ENCODE data around the gene SAPCD2.
"Not testable (repeated sequence)": the region's sequence is repeated elsewhere in the genome, so short reads cannot be mapped to it uniquely, and the experiment has no call there.

Gene SAPCD2

DNA sequence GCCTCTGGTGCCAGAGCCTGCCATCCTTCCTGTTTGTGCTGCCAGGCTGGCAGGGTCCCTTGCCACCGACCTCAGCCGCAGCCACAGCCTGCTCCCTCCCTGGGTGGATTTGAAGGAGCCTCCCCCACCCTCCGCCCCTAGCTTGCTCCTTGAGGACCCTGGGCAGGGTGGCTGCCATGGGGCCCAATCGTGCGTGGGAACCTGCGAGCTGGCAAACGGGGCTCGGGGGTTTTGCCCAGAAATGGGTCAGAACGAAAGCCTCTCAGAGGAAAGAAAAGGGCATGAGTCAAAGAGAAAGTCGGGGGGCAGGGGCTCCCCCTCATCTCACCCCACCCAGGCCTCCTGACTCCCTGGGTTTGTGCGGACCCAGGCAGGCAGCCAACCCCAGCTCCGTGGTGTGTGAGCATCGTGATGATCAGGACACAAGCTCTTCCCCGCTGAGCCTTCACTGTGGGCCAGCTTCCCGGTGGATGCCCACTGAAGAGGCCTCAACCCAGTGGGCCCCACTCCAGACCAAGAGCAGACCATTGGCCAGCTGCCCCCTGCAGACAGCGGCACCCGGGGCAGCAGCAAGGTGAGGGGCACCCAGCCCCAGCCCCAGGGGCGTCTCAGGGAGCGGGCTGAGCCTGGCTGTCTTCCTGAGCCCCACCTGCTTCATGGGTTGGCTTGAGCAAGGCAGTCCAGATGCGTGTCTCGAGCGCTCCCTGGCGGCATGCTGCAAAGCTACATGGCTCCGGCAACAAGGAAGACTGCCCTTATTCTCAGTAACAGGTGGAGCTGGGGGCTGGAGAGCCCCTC lies 35.4 kb downstream of the SAPCD2 start:
- Histone ChIP-seq H3K27ac (no peak overlapping the region), H3K36me3 (peaks cover 18% of the 10 kb centered on the region), H3K9me3 (ENCODE audit: severe bottlenecking) (no peaks in the 10 kb centered on the region), H3K27me3 (ENCODE audit: insufficient read depth, low read depth, severe bottlenecking) (no peaks in the 10 kb centered on the region), H3K4me3 (ENCODE audit: low read depth, low read length) (peak overlapping the region; percentile 9; the same call in 1 of the 2 replicates)
- peak; percentile 90 for DNase-seq
- TF ChIP-seq, protein P1, sequence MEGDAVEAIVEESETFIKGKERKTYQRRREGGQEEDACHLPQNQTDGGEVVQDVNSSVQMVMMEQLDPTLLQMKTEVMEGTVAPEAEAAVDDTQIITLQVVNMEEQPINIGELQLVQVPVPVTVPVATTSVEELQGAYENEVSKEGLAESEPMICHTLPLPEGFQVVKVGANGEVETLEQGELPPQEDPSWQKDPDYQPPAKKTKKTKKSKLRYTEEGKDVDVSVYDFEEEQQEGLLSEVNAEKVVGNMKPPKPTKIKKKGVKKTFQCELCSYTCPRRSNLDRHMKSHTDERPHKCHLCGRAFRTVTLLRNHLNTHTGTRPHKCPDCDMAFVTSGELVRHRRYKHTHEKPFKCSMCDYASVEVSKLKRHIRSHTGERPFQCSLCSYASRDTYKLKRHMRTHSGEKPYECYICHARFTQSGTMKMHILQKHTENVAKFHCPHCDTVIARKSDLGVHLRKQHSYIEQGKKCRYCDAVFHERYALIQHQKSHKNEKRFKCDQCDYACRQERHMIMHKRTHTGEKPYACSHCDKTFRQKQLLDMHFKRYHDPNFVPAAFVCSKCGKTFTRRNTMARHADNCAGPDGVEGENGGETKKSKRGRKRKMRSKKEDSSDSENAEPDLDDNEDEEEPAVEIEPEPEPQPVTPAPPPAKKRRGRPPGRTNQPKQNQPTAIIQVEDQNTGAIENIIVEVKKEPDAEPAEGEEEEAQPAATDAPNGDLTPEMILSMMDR (IDR thresholded peaks at IDR 0.05; ENCODE audit: low read depth, low read length), result peak; percentile 96

DNA sequence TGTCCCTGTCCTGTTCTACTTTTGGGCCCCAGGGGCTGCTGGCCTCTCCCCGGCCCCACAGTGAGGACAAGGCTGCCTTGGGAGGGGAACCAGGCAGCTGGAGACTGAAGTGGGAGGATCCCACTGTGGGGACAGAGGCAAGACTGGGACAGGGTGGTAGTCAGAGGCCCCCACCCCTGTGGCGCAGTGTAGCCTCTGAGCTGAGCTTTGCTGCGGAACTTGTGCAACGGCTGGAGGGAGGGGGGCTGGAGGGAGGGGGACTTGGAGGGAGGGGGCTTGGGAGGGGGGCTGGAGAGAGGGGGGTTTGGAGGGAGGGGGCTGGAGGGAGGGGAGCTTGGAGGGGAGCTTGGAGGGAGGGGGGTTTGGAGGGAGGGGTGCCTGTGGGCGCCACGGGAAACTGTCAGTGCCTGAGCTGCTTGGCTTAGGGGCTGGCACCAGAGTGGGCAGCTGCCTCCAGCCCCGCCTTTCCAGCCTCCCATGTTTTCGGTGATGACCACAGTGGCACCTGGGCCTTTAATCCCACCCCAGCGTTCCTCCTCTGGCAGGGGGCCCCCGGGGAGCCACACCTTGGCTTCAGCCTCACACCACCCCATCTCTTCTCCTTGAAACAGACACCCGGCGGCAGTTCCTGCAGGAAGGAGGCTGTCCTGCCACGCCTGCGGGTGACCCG lies 36.2 kb downstream of the SAPCD2 start:
- Histone ChIP-seq H3K27ac (no peak overlapping the region), H3K9me3 (ENCODE audit: severe bottlenecking) (no peaks in the 10 kb centered on the region), H3K4me3 (ENCODE audit: low read depth, low read length) (no peak overlapping the region), H3K27me3 (ENCODE audit: insufficient read depth, low read depth, severe bottlenecking) (no peaks in the 10 kb centered on the region), H3K36me3 (peaks cover 11% of the 10 kb centered on the region)
- no peak for DNase-seq
- TF ChIP-seq, protein P1 (IDR thresholded peaks at IDR 0.05; ENCODE audit: low read depth, low read length), result no peak

DNA sequence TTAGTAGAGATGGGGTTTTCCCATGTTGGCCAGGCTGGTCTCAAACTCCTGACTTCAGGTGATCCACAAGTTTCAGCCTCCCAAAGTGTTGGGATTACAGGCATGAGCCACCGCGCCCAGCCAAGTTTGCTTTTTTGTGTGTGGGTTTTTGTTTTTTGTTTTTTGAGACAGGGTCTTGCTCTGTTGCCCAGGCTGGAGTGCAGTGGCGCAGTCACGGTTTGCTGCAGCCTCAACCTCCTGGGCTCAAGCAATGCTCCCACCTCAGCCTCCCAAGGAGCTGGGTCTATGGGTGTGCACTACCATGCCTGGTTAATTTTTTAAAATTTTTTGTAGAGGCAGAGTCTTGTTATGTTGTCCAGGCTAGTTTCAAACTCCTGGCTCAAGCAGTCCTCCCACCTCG lies 36.9 kb downstream of the SAPCD2 start:
- H3K9me3 ChIP-seq (ENCODE audit: severe bottlenecking); H3K27me3 ChIP-seq (ENCODE audit: insufficient read depth, low read depth, severe bottlenecking); H3K36me3 ChIP-seq; H3K4me3 ChIP-seq (ENCODE audit: low read depth, low read length); DNase-seq; H3K27ac ChIP-seq: not testable (repeated sequence)

DNA sequence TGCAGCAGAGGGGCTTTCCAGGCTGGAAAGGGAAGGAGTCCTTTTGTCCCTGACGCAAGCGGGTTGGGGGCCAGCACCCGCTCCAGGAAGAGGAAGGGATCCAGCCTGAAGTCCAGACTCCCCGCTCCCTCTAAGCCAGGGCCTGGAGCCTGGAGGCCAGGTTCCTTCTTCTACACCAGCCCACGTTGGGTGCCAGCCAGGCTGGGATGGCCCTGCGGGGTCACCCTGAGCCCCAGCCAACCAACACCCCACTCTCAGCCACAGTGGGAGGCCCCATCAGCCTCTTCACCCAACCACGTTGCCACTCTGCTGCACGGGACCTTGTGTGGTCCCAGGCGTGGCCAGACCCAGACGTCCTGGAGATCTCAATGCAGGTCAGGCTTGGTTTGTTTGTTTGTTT lies 37.5 kb downstream of the SAPCD2 start:
- TF ChIP-seq, protein P1 (IDR thresholded peaks at IDR 0.05; ENCODE audit: low read depth, low read length), result no peak
- no peaks in the 10 kb centered on the region for H3K27me3 ChIP-seq (ENCODE audit: insufficient read depth, low read depth, severe bottlenecking)

DNA sequence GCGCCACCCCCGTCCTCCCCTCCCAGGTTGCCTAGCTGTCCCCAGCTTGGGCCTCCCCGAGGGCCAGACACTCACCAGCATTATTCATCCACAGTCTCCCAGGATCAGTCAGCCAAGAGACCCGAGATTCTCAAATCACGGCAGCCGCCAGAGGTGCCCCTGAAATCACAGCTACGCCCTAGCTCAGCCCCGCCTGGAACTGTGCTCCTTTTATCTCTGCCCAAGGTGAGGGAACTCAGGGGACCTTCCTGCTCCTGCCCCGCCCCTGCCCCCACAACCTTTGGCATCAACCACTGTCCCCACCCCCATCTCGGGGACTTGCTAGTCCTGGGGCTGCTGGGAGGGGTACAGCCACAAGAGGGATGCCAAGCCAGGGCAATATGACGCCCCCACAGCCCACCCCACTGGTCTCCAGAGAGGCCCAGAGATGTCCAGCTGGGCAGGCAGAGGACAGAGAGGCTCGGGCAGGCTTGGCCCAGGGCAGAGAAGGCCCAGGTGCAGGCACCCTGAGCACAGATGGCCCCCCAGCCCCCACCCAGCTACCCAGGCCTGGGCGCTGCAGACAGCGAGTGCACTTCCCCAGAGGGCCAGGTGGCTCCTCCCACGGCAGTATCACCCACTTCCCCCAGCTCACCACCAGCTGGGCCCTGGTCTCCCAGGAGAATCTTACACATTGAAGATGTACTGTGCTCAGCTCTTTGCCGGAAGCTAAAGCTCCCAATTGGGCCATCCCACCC lies 38.3 kb downstream of the SAPCD2 start, which contains the start of gene FUT7:
Gene FUT7, minus strand, starts transcription at position 185 of the 737 bp plus-strand sequence. Its CDS starts 97 bp downstream, at position 88.
- Histone ChIP-seq H3K4me3 (ENCODE audit: low read depth, low read length) (no peak within 1 kb of the TSS), H3K27ac (peak within 1 kb of the TSS; percentile 33; the same call in 1 of the 2 replicates), H3K27me3 (ENCODE audit: insufficient read depth, low read depth, severe bottlenecking) (no peaks in the 10 kb centered on the region), H3K9me3 (ENCODE audit: severe bottlenecking) (no peaks in the 10 kb centered on the region), H3K36me3 (no peaks in the 10 kb centered on the region)
- DNase-seq, result peak; percentile 55
- TF ChIP-seq, protein P1 (IDR thresholded peaks at IDR 0.05; ENCODE audit: low read depth, low read length), result no peak

More for the DNA sequence above, 37.5 kb downstream of the SAPCD2 start:
- no peak for DNase-seq
- Histone ChIP-seq H3K9me3 (ENCODE audit: severe bottlenecking) (no peaks in the 10 kb centered on the region), H3K4me3 (ENCODE audit: low read depth, low read length) (no peak overlapping the region), H3K36me3 (no peaks in the 10 kb centered on the region), H3K27ac (no peak overlapping the region)
